Caco-2 (cell line): Measurements from ENCODE around the gene SLC22A7. TPM values are rescaled to one million over a fixed set of nuclear protein-coding genes. Genes with fewer than 3 reads are reported as not detected.

Experiments
- BruUV-seq: library from RNA; stranded (reverse); fragments of 400-500 nt; replicated peaks from 2 replicates; lab custom pipeline; 2021; lab: Mats Ljungman, UMichigan
- CTCF ChIA-PET: fragments of 300-600 bp; sonication (Branson Sonifier 250); formaldehyde crosslinking; loops from one replicate; lab custom pipeline; 2022; ENCODE audit warnings: antibody characterized with exemption; lab: Charles Lee
- POLR2A ChIA-PET: fragments of 300-600 bp; sonication (Branson Sonifier 250); formaldehyde crosslinking; loops from one replicate; lab custom pipeline; 2022; ENCODE audit warnings: antibody characterized with exemption; lab: Charles Lee
- DNase-seq, 2 experiments: peaks; one replicate each; pipeline versions ENCODE4 v3.0.0 to v3.0.0-alpha.2; 2020 to 2022
- H3K27me3 ChIP-seq: replicated peaks from 2 replicates; pipeline ENCODE4 v1.6.0; 2011; ENCODE audit warnings: low read length; ENCODE audit not compliant: control insufficient read depth, insufficient read depth
- H3K36me3 ChIP-seq: 2 replicates; pipeline ENCODE4 v1.5.1; 2011; ENCODE audit warnings: low read length; ENCODE audit not compliant: control insufficient read depth, insufficient read depth
- H3K4me1 ChIP-seq: fragments of 250-450 bp; sonication (Bioruptor Pico); 2 replicates; pipeline ENCODE4 v1.5.1; 2020; ENCODE audit warnings: mild to moderate bottlenecking
- H3K4me3 ChIP-seq: 2 replicates; pipeline ENCODE4 v1.5.1; 2011; ENCODE audit warnings: low read depth, mild to moderate bottlenecking, control low read depth, low read length
- H3K9me3 ChIP-seq: fragments of 250-450 bp; sonication (Bioruptor Pico); 2 replicates; pipeline ENCODE4 v1.5.1; 2020; ENCODE audit warnings: mild to moderate bottlenecking, moderate library complexity
- H3K27ac Mint-ChIP-seq: one replicate; pipeline ENCODE4 v1.8.0; 2022; ENCODE audit warnings: mixed read lengths; ENCODE audit not compliant: unreplicated experiment
- H3K27me3 Mint-ChIP-seq: one replicate; pipeline ENCODE4 v1.8.0; 2022; ENCODE audit warnings: mixed read lengths; ENCODE audit not compliant: insufficient read depth, unreplicated experiment
- H3K36me3 Mint-ChIP-seq: one replicate; pipeline ENCODE4 v1.8.0; 2022; ENCODE audit warnings: mild to moderate bottlenecking, mixed read lengths; ENCODE audit not compliant: insufficient read depth, unreplicated experiment
- H3K4me1 Mint-ChIP-seq: one replicate; pipeline ENCODE4 v1.8.0; 2022; ENCODE audit warnings: low read depth, mixed read lengths; ENCODE audit not compliant: unreplicated experiment
- H3K4me3 Mint-ChIP-seq: one replicate; pipeline ENCODE4 v1.8.0; 2022; ENCODE audit warnings: mild to moderate bottlenecking, moderate library complexity, mixed read lengths; ENCODE audit not compliant: unreplicated experiment
- H3K9me3 Mint-ChIP-seq: one replicate; pipeline ENCODE4 v1.8.0; 2022; ENCODE audit warnings: mixed read lengths; ENCODE audit not compliant: unreplicated experiment
- CTCF ChIP-seq, 2 experiments: fragments of 200-600 bp in 1 of 2; IDR thresholded peaks; 1 replicate in 1 of 2; 2 replicates in 1 of 2; pipeline versions ENCODE4 v1.5.1 to v1.8.0; 2011 to 2022; ENCODE audit warnings: antibody characterized with exemption in 1 of 2, control low read depth in 1 of 2, inconsistent platforms in 1 of 2, low read depth in 1 of 2, low read length in 1 of 2, mild to moderate bottlenecking in 1 of 2, moderate library complexity in 1 of 2; ENCODE audit not compliant: insufficient read depth in 1 of 2, severe bottlenecking in 1 of 2, unreplicated experiment in 1 of 2
- intact Hi-C: fragments of 100-400 bp; cut with micrococcal nuclease; formaldehyde crosslinking; loops from one replicate; pipeline ENCODE4 v1.10.0; 2022; ENCODE audit not compliant: unreplicated experiment
- total RNA-seq: library from RNA; stranded (reverse); gene quantifications from 2 replicates; pipeline ENCODE4 v1.2.3, GENCODE V29; 2022

Gene SLC22A7
- total RNA-seq, 1 experiment from 2014 or later, result not detected

- Mint-ChIP-seq H3K27ac (no peak overlapping the region), H3K4me1 (peaks cover 16% of the 10 kb centered on the region), H3K4me3 (peak overlapping the region; percentile 58), H3K9me3 (no peaks in the 10 kb centered on the region), H3K27me3 (no peaks in the 10 kb centered on the region), H3K36me3 (no peaks in the 10 kb centered on the region)
- Histone ChIP-seq H3K27me3 (no peaks in the 10 kb centered on the region), H3K4me1 (peaks cover 50% of the 10 kb centered on the region), H3K9me3 (no peaks in the 10 kb centered on the region), H3K4me3 (no peak overlapping the region), H3K36me3 (no peaks in the 10 kb centered on the region)
- ChIA-PET POLR2A (no interaction called here), CTCF (no interaction called here)
- intact Hi-C loops, result no loop called here
- BruUV-seq, result no TSS peak
- DNase-seq, result no peak
- no peak for TF ChIP-seq CTCF (IDR thresholded peaks at IDR 0.05; ENCODE audit: insufficient read depth in 1 of 2, low read depth in 1 of 2, low read length in 1 of 2, severe bottlenecking in 1 of 2, unreplicated experiment in 1 of 2)
Observed at GRCh38 chr6:43274127-43274915, 23.7 kb upstream of the SLC22A7 start.

- intact Hi-C loops, result no loop called here
- Mint-ChIP-seq H3K4me1 (peaks cover 14% of the 10 kb centered on the region), H3K27me3 (no peaks in the 10 kb centered on the region), H3K27ac (no peak overlapping the region), H3K36me3 (no peaks in the 10 kb centered on the region), H3K9me3 (no peaks in the 10 kb centered on the region), H3K4me3 (peak overlapping the region; percentile 58)
- peaks cover 49% of the 10 kb centered on the region for H3K4me1 ChIP-seq
- DNase-seq, result peak; percentile 63 to 66
- H3K4me3 ChIP-seq, result peak overlapping the region; percentile 34
- no TSS peak for BruUV-seq
- no peaks in the 10 kb centered on the region for H3K9me3 ChIP-seq
- H3K27me3 ChIP-seq, result no peaks in the 10 kb centered on the region
- ChIA-PET POLR2A (no interaction called here), CTCF (interaction anchor here (0.6 kb wide), 1 partner anchor 33 kb away, joined by 3 read pairs; the partner anchor contains the start of gene CRIP3)
- TF ChIP-seq CTCF (IDR thresholded peaks at IDR 0.05; ENCODE audit: insufficient read depth in 1 of 2, low read depth in 1 of 2, low read length in 1 of 2, severe bottlenecking in 1 of 2, unreplicated experiment in 1 of 2), result no peak
- H3K36me3 ChIP-seq, result no peaks in the 10 kb centered on the region
Observed at GRCh38 chr6:43274916-43275597, 23.0 kb upstream of the SLC22A7 start.

- peak overlapping the region; percentile 9 for H3K4me3 Mint-ChIP-seq
- Histone ChIP-seq H3K4me3 (no peak overlapping the region), H3K9me3 (no peaks in the 10 kb centered on the region), H3K27me3 (no peaks in the 10 kb centered on the region), H3K36me3 (no peaks in the 10 kb centered on the region), H3K4me1 (peaks cover 48% of the 10 kb centered on the region)
- H3K36me3 Mint-ChIP-seq, result no peaks in the 10 kb centered on the region
- H3K4me1 Mint-ChIP-seq, result peaks cover 16% of the 10 kb centered on the region
- POLR2A ChIA-PET, result no interaction called here
- CTCF ChIA-PET, result interaction anchor here (0.6 kb wide), 1 partner anchor 32 kb away, joined by 3 read pairs; the partner anchor contains the start of gene CRIP3
- no peak overlapping the region for H3K27ac Mint-ChIP-seq
- no peaks in the 10 kb centered on the region for H3K9me3 Mint-ChIP-seq
- DNase-seq, result no peak
- BruUV-seq, result no TSS peak
- intact Hi-C loops, result no loop called here
- H3K27me3 Mint-ChIP-seq, result no peaks in the 10 kb centered on the region
- TF ChIP-seq CTCF (IDR thresholded peaks at IDR 0.05; ENCODE audit: insufficient read depth in 1 of 2, low read depth in 1 of 2, low read length in 1 of 2, severe bottlenecking in 1 of 2, unreplicated experiment in 1 of 2), result no peak
Observed at GRCh38 chr6:43275801-43276576, 22.1 kb upstream of the SLC22A7 start.
